Panc1 (cell line): ENCODE data around the gene MAGI1.

Experiments
- POLR2AphosphoS5 ChIP-seq: IDR thresholded peaks from 2 replicates; pipeline ENCODE4 v1.6.1; 2012; ENCODE audit warnings: mild to moderate bottlenecking, low read depth, low read length, moderate library complexity
- SIN3A ChIP-seq: IDR thresholded peaks from 2 replicates; pipeline ENCODE4 v1.6.1; 2012; ENCODE audit warnings: low read depth, mild to moderate bottlenecking, low read length, moderate library complexity, borderline replicate concordance; ENCODE audit not compliant: insufficient read depth
- TCF7L2 ChIP-seq: IDR thresholded peaks from 2 replicates; pipeline ENCODE4 v1.6.1; 2011; ENCODE audit warnings: mild to moderate bottlenecking, low read depth, low read length, inconsistent platforms
- TF ChIP-seq, protein P1 (sequence below): fragments of 450-650 bp; IDR thresholded peaks from 2 replicates; pipeline ENCODE4 v1.5.1; 2017; ENCODE audit warnings: mild to moderate bottlenecking
- TF ChIP-seq, protein P2 (sequence below), 2 experiments: IDR thresholded peaks; 2 replicates each; pipeline ENCODE4 v1.6.1; 2011 to 2012; ENCODE audit warnings: low read depth in 2 of 2, control low read depth in 1 of 2, low read length in 1 of 2, mild to moderate bottlenecking in 1 of 2, moderate library complexity in 1 of 2; ENCODE audit not compliant: insufficient read depth in 1 of 2

DNA sequence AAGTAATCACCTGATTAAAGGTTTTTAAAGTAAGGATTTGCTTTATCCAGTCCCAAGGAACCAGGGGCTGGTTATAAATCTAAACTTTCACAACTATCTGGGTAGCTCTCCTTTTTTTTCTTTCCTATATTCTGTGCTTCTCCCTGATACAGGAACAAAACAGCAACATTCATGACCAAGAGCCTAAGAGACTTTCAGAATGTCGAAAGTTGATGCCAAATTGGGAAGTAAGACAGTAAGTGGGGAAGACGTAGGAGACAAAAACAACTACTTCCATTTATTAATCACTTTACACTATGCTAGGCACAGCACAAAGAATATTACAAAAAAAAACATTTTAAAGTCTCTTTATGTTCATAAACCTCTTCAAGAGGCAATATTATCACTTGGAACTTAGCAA lies 211.6 kb downstream of the MAGI1 start:
- TF ChIP-seq POLR2AphosphoS5 (no peak), SIN3A (no peak), TCF7L2 (no peak)
- TF ChIP-seq, protein P1, sequence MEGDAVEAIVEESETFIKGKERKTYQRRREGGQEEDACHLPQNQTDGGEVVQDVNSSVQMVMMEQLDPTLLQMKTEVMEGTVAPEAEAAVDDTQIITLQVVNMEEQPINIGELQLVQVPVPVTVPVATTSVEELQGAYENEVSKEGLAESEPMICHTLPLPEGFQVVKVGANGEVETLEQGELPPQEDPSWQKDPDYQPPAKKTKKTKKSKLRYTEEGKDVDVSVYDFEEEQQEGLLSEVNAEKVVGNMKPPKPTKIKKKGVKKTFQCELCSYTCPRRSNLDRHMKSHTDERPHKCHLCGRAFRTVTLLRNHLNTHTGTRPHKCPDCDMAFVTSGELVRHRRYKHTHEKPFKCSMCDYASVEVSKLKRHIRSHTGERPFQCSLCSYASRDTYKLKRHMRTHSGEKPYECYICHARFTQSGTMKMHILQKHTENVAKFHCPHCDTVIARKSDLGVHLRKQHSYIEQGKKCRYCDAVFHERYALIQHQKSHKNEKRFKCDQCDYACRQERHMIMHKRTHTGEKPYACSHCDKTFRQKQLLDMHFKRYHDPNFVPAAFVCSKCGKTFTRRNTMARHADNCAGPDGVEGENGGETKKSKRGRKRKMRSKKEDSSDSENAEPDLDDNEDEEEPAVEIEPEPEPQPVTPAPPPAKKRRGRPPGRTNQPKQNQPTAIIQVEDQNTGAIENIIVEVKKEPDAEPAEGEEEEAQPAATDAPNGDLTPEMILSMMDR = no peak
- TF ChIP-seq, protein P2, sequence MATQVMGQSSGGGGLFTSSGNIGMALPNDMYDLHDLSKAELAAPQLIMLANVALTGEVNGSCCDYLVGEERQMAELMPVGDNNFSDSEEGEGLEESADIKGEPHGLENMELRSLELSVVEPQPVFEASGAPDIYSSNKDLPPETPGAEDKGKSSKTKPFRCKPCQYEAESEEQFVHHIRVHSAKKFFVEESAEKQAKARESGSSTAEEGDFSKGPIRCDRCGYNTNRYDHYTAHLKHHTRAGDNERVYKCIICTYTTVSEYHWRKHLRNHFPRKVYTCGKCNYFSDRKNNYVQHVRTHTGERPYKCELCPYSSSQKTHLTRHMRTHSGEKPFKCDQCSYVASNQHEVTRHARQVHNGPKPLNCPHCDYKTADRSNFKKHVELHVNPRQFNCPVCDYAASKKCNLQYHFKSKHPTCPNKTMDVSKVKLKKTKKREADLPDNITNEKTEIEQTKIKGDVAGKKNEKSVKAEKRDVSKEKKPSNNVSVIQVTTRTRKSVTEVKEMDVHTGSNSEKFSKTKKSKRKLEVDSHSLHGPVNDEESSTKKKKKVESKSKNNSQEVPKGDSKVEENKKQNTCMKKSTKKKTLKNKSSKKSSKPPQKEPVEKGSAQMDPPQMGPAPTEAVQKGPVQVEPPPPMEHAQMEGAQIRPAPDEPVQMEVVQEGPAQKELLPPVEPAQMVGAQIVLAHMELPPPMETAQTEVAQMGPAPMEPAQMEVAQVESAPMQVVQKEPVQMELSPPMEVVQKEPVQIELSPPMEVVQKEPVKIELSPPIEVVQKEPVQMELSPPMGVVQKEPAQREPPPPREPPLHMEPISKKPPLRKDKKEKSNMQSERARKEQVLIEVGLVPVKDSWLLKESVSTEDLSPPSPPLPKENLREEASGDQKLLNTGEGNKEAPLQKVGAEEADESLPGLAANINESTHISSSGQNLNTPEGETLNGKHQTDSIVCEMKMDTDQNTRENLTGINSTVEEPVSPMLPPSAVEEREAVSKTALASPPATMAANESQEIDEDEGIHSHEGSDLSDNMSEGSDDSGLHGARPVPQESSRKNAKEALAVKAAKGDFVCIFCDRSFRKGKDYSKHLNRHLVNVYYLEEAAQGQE (IDR thresholded peaks at IDR 0.05; ENCODE audit: insufficient read depth in 1 of 2, low read depth in 2 of 2, low read length in 1 of 2) = no peak
